Endothelial cell of umbilical vein (primary cell): ENCODE results near the gene CEP89. TPM values are rescaled to one million over a fixed set of nuclear protein-coding genes. Genes with fewer than 3 reads are reported as not detected.

Experiments
- BruUV-seq: library from RNA; stranded (reverse); fragments of 400-500 nt; replicated peaks from 2 replicates; lab custom pipeline; 2021; lab: Mats Ljungman, UMichigan
- CTCF ChIA-PET: fragments of 300-600, 350-600 bp; sonication (Branson Sonifier 250); formaldehyde crosslinking; loops from one replicate; lab custom pipeline; 2021; ENCODE audit warnings: antibody characterized with exemption, inconsistent platforms; lab: Charles Lee
- POLR2A ChIA-PET: fragments of 300-600, 350-600 bp; sonication (Branson Sonifier 250); formaldehyde crosslinking; loops from one replicate; lab custom pipeline; 2021; ENCODE audit warnings: antibody characterized with exemption, inconsistent platforms; lab: Charles Lee
- DNase-seq: peaks from one replicate; pipeline ENCODE4 v3.0.0-alpha.2; 2011; ENCODE audit warnings: low read depth, low spot score
- FAIRE-seq: peaks from 2 replicates; lab custom pipeline; 2011; peaks lifted over from hg19 to GRCh38; lab: Jason Lieb, UNC
- H2AFZ ChIP-seq: 2 replicates; pipeline ENCODE4 v1.6.0; 2012; ENCODE audit warnings: low read depth, low read length, control low read depth, inconsistent platforms
- H3K27ac ChIP-seq: 2 replicates; pipeline ENCODE4 v1.5.1; 2011; ENCODE audit warnings: low read depth, mild to moderate bottlenecking, control low read depth, low read length, moderate library complexity; ENCODE audit not compliant: insufficient read depth
- H3K27me3 ChIP-seq, 2 experiments: 2 replicates each; pipeline versions ENCODE4 v1.6.0 to v1.6.1; 2011; ENCODE audit warnings: low read length in 2 of 2, mixed read lengths in 1 of 2; ENCODE audit not compliant: control insufficient read depth in 2 of 2, insufficient read depth in 2 of 2
- H3K36me3 ChIP-seq, 2 experiments: 2 replicates in 1 of 2; 3 replicates in 1 of 2; pipeline ENCODE4 v1.5.1; 2011; ENCODE audit warnings: low read length in 2 of 2, mild to moderate bottlenecking in 1 of 2, moderate library complexity in 1 of 2; ENCODE audit not compliant: control insufficient read depth in 2 of 2, insufficient read depth in 2 of 2; ENCODE audit errors: extremely low read depth in 1 of 2
- H3K4me1 ChIP-seq: 3 replicates; pipeline ENCODE4 v1.5.1; 2011; ENCODE audit warnings: mild to moderate bottlenecking, low read length; ENCODE audit not compliant: control insufficient read depth, insufficient read depth; ENCODE audit errors: extremely low read depth
- H3K4me2 ChIP-seq: 2 replicates; pipeline ENCODE4 v1.6.1; 2011; ENCODE audit warnings: low read length, control low read depth, mixed read lengths; ENCODE audit not compliant: insufficient read depth
- H3K4me3 ChIP-seq, 3 experiments: fragments of 200-600 bp in 1 of 3; sonication (generic), shearing (Covaris generic) in 1 of 3; replicated peaks in 1 of 3; 2 replicates each; pipeline ENCODE4 v1.5.1; 2011 to 2016; ENCODE audit warnings: control low read depth in 3 of 3, low read length in 3 of 3, mild to moderate bottlenecking in 2 of 3, inconsistent platforms in 1 of 3, low read depth in 1 of 3, moderate library complexity in 1 of 3; ENCODE audit not compliant: insufficient read depth in 1 of 3
- H3K79me2 ChIP-seq: 2 replicates; pipeline ENCODE4 v1.6.0; 2012; ENCODE audit warnings: low read length, inconsistent platforms; ENCODE audit not compliant: control insufficient read depth, insufficient read depth
- H3K9ac ChIP-seq: replicated peaks from 2 replicates; pipeline ENCODE3; 2011; ENCODE audit warnings: low read length, control low read depth; ENCODE audit not compliant: insufficient read depth; ENCODE audit errors: extremely low read depth
- H3K9me1 ChIP-seq: replicated peaks from 3 replicates; pipeline ENCODE4 v1.6.0; 2011; ENCODE audit warnings: mild to moderate bottlenecking, low read length; ENCODE audit not compliant: control insufficient read depth, insufficient read depth; ENCODE audit errors: extremely low read depth
- H3K9me3 ChIP-seq: replicated peaks from 2 replicates; pipeline ENCODE4 v1.5.1; 2012; ENCODE audit warnings: low read length, inconsistent platforms; ENCODE audit not compliant: control insufficient read depth, insufficient read depth
- H4K20me1 ChIP-seq: replicated peaks from 2 replicates; pipeline ENCODE3; 2011; ENCODE audit warnings: mild to moderate bottlenecking, low read length; ENCODE audit not compliant: control insufficient read depth, insufficient read depth; ENCODE audit errors: extremely low read depth
- FOS ChIP-seq: IDR thresholded peaks from 2 replicates; pipeline ENCODE4 v1.6.1; 2011; ENCODE audit warnings: mild to moderate bottlenecking, low read length, moderate library complexity, borderline replicate concordance; ENCODE audit not compliant: insufficient read depth
- JUN ChIP-seq: IDR thresholded peaks from 2 replicates; pipeline ENCODE4 v1.6.1; 2011; ENCODE audit warnings: borderline replicate concordance, low read depth; ENCODE audit not compliant: insufficient read length, insufficient read depth
- MYC ChIP-seq: IDR thresholded peaks from one replicate; pipeline ENCODE4 v1.6.1; 2011; ENCODE audit warnings: mild to moderate bottlenecking, low read depth, low read length
- POLR2A ChIP-seq: IDR thresholded peaks from 2 replicates; pipeline ENCODE4 v1.6.1; 2012; ENCODE audit warnings: low read depth, mild to moderate bottlenecking, control low read depth, low read length
- POLR2AphosphoS5 ChIP-seq: IDR thresholded peaks from 2 replicates; pipeline ENCODE4 v1.6.1; 2012; ENCODE audit warnings: low read depth, mild to moderate bottlenecking, control low read depth, low read length, moderate library complexity; ENCODE audit not compliant: insufficient read depth
- dilution Hi-C: fragments of 300-500 bp; cut with MboI; formaldehyde crosslinking; loops from one replicate; pipeline ENCODE4 v1.15.0; 2019; ENCODE audit warnings: low sequenced_read_pairs; ENCODE audit not compliant: extremely low pct_ligation_motif_present
- intact Hi-C: fragments of 100-400 bp; cut with micrococcal nuclease; formaldehyde crosslinking; loops from one replicate; pipeline ENCODE4 v1.10.0; 2022
- polyA plus RNA-seq, 4 experiments: library from polyadenylated mRNA; depleted of rRNA in 3 of 4; stranded (reverse) in 3 of 4; unstranded in 1 of 4; fragments of >200 nt; gene quantifications; 2 replicates each; pipeline versions ENCODE4 v1.2.1 to v1.2.3, GENCODE V29; 2011 to 2012; ENCODE audit warnings: missing spikeins in 1 of 4
- total RNA-seq: library from RNA; stranded (reverse); gene quantifications from 2 replicates; pipeline ENCODE4 v1.2.3, GENCODE V29; 2021
- TF ChIP-seq, protein P1 (sequence below): IDR thresholded peaks from 2 replicates; pipeline ENCODE4 v1.6.1; 2011; ENCODE audit not compliant: insufficient read depth, insufficient read length

The CEP89 gene
- total and polyA plus RNA-seq, 2 donors (not counting 3 experiments of a cell fraction or from before 2014, with no cell fraction given), result 25.1 to 46.2 TPM

DNA sequence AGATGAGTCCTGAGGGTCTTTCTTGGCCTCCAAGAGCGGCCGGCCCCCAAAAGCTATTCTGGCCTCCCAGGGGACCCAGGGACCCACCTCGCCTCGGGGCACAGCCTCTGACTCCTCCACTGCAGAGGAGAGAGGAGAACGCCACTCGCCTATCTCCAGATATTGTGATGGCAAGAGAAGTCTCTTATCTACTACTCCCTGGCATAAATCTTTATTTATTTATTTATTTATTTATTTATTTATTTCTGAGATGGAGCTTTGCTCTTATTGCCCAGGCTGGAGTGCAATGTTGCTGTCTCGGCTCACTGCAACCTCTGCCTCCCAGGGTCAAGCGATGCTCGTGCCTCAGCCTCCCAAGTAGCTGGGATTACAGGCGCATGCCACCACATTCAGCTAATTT, 113.2 kb downstream of the CEP89 start:
- dilution Hi-C loops, result no loop called here
- intact Hi-C loops, result no loop called here
- no TSS peak for BruUV-seq

DNA sequence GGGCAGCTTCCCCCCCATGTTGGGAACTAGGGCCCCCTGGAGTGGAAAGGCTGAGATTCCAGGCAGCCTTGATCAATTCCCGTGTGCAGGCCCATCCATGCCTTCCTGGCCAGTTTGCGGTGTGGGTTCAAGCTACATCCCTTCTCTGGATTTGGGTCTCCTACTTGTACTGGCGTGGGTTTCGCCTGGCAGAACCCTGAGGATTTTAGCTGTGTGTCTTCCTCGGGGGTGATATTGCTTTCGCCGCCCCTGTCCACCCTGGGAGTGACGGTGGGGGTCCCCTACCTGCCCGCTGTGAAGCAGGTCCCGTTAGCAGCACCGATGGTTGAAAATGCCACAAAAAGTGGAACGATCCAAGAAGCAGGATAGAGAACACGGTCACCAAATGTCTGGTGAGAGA, 113.6 kb downstream of the CEP89 start:
- Histone ChIP-seq H3K4me2 (no peak overlapping the region), H3K27me3 (no peaks in the 10 kb centered on the region), H3K79me2 (no peaks in the 10 kb centered on the region), H4K20me1 (no peaks in the 10 kb centered on the region), H3K36me3 (no peaks in the 10 kb centered on the region), H3K9ac (no peak overlapping the region), H3K9me3 (no peaks in the 10 kb centered on the region), H3K4me3 (no peak overlapping the region), H3K9me1 (no peaks in the 10 kb centered on the region), H2AFZ (no peak overlapping the region), H3K4me1 (no peaks in the 10 kb centered on the region), H3K27ac (no peak overlapping the region)
- CTCF ChIA-PET, result no interaction called here
- BruUV-seq, result no TSS peak
- intact Hi-C loops (no loop called here), dilution Hi-C loops (no loop called here)
- no peak for FAIRE-seq
- POLR2A ChIA-PET, result no interaction called here
- DNase-seq, result no peak
- TF ChIP-seq, protein P1, sequence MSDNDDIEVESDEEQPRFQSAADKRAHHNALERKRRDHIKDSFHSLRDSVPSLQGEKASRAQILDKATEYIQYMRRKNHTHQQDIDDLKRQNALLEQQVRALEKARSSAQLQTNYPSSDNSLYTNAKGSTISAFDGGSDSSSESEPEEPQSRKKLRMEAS, result no peak
- TF ChIP-seq POLR2A, result no peak
- TF ChIP-seq JUN, result no peak
- no peak for TF ChIP-seq POLR2AphosphoS5

More for the DNA sequence above, 113.2 kb downstream of the CEP89 start:
- H3K9me1 ChIP-seq, result no peaks in the 10 kb centered on the region
- H3K4me3 ChIP-seq, result no peak overlapping the region
- TF ChIP-seq MYC, result no peak
- TF ChIP-seq FOS, result no peak
- CTCF ChIA-PET, result no interaction called here
- H3K4me2 ChIP-seq, result no peak overlapping the region
- DNase-seq (no peak), FAIRE-seq (no peak)
- H2AFZ ChIP-seq, result no peak overlapping the region
- H3K27ac ChIP-seq, result no peak overlapping the region
- no peaks in the 10 kb centered on the region for H3K36me3 ChIP-seq
- H3K79me2 ChIP-seq, result no peaks in the 10 kb centered on the region
- POLR2A ChIA-PET, result no interaction called here
- no peak overlapping the region for H3K9ac ChIP-seq
- no peaks in the 10 kb centered on the region for H3K4me1 ChIP-seq
- no peaks in the 10 kb centered on the region for H3K9me3 ChIP-seq
- H4K20me1 ChIP-seq, result no peaks in the 10 kb centered on the region
- H3K27me3 ChIP-seq, result no peaks in the 10 kb centered on the region
